ENCODE measurements around the gene PATJ.

GRCh38 chr1:62222321-62222720 lies 480.0 kb downstream of the PATJ start:
- no peak for TF ChIP-seq CTCF (IDR thresholded peaks at IDR 0.05)
- TF ChIP-seq POLR2A (IDR thresholded peaks at IDR 0.05): no peak
- no peak for TF ChIP-seq POLR2AphosphoS5 (IDR thresholded peaks at IDR 0.05)

Data from stomach (tissue), 4 donors.